Measurements from ENCODE around the gene ATOX1. TPM values are rescaled to one million over a fixed set of nuclear protein-coding genes. Genes with fewer than 3 reads are reported as not detected.

Gene ATOX1
- total and polyA plus RNA-seq, 2 of the 13 experiments (the other 11 are each of a cell fraction or from before 2014, with no cell fraction given) = 62.4 to 124 TPM

DNA sequence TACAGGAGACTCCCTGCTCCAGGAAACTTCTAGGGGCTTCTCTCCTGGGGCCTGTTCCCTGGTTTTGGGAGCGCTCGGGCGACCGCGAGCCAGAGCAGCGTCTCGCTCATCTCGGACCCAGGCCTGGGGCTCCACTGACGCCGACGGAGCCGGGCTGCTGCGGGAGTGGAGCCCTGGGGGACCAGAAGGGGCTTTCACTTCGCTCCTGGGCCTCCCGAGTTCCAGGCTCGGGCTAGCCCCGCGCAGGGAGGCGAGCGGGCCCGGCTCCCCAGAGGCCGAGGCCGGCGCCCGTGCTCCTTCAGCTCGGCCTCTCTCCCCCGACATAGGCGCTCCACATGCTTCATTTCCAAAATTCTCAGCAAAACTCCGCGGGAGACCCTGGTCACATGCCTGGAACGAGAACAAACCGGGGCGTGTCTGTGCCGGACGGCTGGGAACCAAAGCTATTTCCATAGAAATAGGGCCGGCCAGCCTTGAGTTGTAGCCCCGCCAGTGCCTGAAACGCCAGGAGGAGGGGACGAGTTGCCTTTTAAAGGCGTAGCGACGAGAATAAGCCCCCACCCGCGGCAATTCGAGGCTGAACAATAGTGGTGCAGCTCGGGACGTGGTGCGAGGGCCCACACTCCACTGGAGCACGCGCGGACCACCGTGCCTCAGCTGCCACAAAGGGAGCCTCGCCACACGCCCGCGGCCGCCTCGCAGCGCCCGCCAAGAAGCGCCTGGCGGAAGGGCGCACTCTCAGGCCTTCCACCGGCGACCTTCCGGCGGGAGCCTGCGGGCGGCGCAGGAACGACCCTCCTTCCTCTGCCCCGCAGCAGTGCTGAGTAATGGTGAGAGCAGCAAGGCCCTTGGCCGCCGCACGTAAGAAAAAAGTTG, 12.2 kb upstream of the ATOX1 start (continued):
- TF ChIP-seq ZNF598 (CRISPR knock-in tag; IDR thresholded peaks at IDR 0.05; ENCODE audit: borderline replicate concordance) (0 out of 2 replicates have a peak, but pooled peaks have one; percentile 17), RBFOX2 (IDR thresholded peaks at IDR 0.05; ENCODE audit: low read depth, low read length) (peak; percentile 86), ZNF143 (CRISPR knock-in tag; IDR thresholded peaks at IDR 0.05) (no peak), NFE2L1 (CRISPR knock-in tag; IDR thresholded peaks at IDR 0.05; ENCODE audit: borderline replicate concordance) (peak; percentile 96), RBAK (CRISPR knock-in tag; IDR thresholded peaks at IDR 0.05) (no peak), PLRG1 (conservative IDR thresholded peaks at IDR 0.05) (no peak), SSRP1 (CRISPR knock-in tag; IDR thresholded peaks at IDR 0.05) (no peak), ZNF746 (CRISPR knock-in tag; IDR thresholded peaks at IDR 0.05) (0 out of 2 replicates have a peak, but pooled peaks have one; percentile 21), ZNF264 (CRISPR knock-in tag; IDR thresholded peaks at IDR 0.05) (no peak), ZNF12 (CRISPR knock-in tag; IDR thresholded peaks at IDR 0.05) (no peak), ZNF383 (CRISPR knock-in tag; IDR thresholded peaks at IDR 0.05; ENCODE audit: borderline replicate concordance) (no peak), ZNF614 (CRISPR knock-in tag; IDR thresholded peaks at IDR 0.05; ENCODE audit: borderline replicate concordance) (no peak), ZMAT3 (CRISPR knock-in tag; conservative IDR thresholded peaks at IDR 0.05) (peak; percentile 41; the same call in 1 of the 2 replicates), SATB2 (CRISPR knock-in tag; IDR thresholded peaks at IDR 0.05) (no peak), SMAD9 (CRISPR knock-in tag; IDR thresholded peaks at IDR 0.05) (no peak), ZFP62 (CRISPR knock-in tag; IDR thresholded peaks at IDR 0.05) (no peak), ZNF382 (CRISPR knock-in tag; IDR thresholded peaks at IDR 0.05; ENCODE audit: borderline replicate concordance) (no peak), TARDBP (CRISPR knock-in tag; IDR thresholded peaks at IDR 0.05) (0 out of 2 replicates have a peak, but pooled peaks have one; percentile 2), ZNF883 (CRISPR knock-in tag; IDR thresholded peaks at IDR 0.05; ENCODE audit: not compliant biosample characterization) (no peak), PHF5A (CRISPR knock-in tag; IDR thresholded peaks at IDR 0.05; ENCODE audit: low read depth, unreplicated experiment) (no peak)
- TF ChIP-seq, protein P1, sequence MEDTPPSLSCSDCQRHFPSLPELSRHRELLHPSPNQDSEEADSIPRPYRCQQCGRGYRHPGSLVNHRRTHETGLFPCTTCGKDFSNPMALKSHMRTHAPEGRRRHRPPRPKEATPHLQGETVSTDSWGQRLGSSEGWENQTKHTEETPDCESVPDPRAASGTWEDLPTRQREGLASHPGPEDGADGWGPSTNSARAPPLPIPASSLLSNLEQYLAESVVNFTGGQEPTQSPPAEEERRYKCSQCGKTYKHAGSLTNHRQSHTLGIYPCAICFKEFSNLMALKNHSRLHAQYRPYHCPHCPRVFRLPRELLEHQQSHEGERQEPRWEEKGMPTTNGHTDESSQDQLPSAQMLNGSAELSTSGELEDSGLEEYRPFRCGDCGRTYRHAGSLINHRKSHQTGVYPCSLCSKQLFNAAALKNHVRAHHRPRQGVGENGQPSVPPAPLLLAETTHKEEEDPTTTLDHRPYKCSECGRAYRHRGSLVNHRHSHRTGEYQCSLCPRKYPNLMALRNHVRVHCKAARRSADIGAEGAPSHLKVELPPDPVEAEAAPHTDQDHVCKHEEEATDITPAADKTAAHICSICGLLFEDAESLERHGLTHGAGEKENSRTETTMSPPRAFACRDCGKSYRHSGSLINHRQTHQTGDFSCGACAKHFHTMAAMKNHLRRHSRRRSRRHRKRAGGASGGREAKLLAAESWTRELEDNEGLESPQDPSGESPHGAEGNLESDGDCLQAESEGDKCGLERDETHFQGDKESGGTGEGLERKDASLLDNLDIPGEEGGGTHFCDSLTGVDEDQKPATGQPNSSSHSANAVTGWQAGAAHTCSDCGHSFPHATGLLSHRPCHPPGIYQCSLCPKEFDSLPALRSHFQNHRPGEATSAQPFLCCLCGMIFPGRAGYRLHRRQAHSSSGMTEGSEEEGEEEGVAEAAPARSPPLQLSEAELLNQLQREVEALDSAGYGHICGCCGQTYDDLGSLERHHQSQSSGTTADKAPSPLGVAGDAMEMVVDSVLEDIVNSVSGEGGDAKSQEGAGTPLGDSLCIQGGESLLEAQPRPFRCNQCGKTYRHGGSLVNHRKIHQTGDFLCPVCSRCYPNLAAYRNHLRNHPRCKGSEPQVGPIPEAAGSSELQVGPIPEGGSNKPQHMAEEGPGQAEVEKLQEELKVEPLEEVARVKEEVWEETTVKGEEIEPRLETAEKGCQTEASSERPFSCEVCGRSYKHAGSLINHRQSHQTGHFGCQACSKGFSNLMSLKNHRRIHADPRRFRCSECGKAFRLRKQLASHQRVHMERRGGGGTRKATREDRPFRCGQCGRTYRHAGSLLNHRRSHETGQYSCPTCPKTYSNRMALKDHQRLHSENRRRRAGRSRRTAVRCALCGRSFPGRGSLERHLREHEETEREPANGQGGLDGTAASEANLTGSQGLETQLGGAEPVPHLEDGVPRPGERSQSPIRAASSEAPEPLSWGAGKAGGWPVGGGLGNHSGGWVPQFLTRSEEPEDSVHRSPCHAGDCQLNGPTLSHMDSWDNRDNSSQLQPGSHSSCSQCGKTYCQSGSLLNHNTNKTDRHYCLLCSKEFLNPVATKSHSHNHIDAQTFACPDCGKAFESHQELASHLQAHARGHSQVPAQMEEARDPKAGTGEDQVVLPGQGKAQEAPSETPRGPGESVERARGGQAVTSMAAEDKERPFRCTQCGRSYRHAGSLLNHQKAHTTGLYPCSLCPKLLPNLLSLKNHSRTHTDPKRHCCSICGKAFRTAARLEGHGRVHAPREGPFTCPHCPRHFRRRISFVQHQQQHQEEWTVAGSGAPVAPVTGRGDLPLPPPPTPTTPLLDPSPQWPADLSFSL (CRISPR knock-in tag; IDR thresholded peaks at IDR 0.05) = no peak
- TF ChIP-seq, protein P2, sequence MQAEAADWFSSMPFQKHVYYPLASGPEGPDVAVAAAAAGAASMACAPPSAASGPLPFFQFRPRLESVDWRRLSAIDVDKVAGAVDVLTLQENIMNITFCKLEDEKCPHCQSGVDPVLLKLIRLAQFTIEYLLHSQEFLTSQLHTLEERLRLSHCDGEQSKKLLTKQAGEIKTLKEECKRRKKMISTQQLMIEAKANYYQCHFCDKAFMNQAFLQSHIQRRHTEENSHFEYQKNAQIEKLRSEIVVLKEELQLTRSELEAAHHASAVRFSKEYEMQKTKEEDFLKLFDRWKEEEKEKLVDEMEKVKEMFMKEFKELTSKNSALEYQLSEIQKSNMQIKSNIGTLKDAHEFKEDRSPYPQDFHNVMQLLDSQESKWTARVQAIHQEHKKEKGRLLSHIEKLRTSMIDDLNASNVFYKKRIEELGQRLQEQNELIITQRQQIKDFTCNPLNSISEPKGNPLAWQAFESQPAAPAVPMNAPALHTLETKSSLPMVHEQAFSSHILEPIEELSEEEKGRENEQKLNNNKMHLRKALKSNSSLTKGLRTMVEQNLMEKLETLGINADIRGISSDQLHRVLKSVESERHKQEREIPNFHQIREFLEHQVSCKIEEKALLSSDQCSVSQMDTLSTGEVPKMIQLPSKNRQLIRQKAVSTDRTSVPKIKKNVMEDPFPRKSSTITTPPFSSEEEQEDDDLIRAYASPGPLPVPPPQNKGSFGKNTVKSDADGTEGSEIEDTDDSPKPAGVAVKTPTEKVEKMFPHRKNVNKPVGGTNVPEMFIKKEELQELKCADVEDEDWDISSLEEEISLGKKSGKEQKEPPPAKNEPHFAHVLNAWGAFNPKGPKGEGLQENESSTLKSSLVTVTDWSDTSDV (CRISPR knock-in tag; IDR thresholded peaks at IDR 0.05) = 0 out of 2 replicates have a peak, but pooled peaks have one; percentile 43

All from HepG2 (cell line).